ENCODE measurements around the gene KIAA0319L.

DNA sequence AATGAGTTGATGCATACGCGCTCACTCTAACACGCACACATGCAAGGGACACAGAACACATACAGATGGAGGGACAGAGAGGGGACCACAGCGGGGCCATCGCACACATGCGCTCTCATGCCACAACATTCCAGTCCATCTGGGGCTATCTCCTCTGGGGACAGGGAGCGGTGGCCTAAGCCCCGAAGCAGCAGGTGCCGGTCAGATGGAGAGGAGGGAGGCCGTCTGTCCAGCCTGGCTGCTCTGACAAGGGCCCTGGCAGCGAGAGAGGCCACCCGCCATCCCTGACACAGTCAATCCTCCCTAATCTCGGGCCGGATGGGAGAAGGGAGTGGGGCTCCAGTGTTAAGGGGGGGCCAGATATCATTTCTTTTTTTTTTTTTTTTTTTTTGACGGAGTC lies 123.5 kb downstream of the KIAA0319L start:
- TF ChIP-seq, protein P1, sequence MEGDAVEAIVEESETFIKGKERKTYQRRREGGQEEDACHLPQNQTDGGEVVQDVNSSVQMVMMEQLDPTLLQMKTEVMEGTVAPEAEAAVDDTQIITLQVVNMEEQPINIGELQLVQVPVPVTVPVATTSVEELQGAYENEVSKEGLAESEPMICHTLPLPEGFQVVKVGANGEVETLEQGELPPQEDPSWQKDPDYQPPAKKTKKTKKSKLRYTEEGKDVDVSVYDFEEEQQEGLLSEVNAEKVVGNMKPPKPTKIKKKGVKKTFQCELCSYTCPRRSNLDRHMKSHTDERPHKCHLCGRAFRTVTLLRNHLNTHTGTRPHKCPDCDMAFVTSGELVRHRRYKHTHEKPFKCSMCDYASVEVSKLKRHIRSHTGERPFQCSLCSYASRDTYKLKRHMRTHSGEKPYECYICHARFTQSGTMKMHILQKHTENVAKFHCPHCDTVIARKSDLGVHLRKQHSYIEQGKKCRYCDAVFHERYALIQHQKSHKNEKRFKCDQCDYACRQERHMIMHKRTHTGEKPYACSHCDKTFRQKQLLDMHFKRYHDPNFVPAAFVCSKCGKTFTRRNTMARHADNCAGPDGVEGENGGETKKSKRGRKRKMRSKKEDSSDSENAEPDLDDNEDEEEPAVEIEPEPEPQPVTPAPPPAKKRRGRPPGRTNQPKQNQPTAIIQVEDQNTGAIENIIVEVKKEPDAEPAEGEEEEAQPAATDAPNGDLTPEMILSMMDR (IDR thresholded peaks at IDR 0.05): no peak
- TF ChIP-seq EZH2 (IDR thresholded peaks at IDR 0.05): no peak
- TF ChIP-seq EZH2phosphoT487 (IDR thresholded peaks at IDR 0.05): no peak

All from neural progenitor cell (in vitro differentiated cells).